ENCODE data around the gene PROK1. TPM values are rescaled to one million over a fixed set of nuclear protein-coding genes. Genes with fewer than 3 reads are reported as not detected.

Gene PROK1
- total RNA-seq, 1 donor from 2014 or later, result not detected

- peaks cover 7% of the 10 kb centered on the region for H3K4me1 ChIP-seq (ENCODE audit: insufficient read depth, low read length)
- H4K20me1 ChIP-seq (ENCODE audit: insufficient read depth, low read length), result no peaks in the 10 kb centered on the region
- Mint-ChIP-seq H3K4me1 (ENCODE audit: low read depth, unreplicated experiment) (peaks cover 12% of the 10 kb centered on the region), H3K27me3 (ENCODE audit: low read depth, unreplicated experiment) (peaks cover 30% of the 10 kb centered on the region), H3K36me3 (ENCODE audit: low read depth, unreplicated experiment) (no peaks in the 10 kb centered on the region), H3K27ac (ENCODE audit: unreplicated experiment) (no peak overlapping the region), H3K4me3 (ENCODE audit: unreplicated experiment) (no peak overlapping the region), H3K9me3 (ENCODE audit: unreplicated experiment) (no peaks in the 10 kb centered on the region)
- no peaks in the 10 kb centered on the region for H3K79me2 ChIP-seq (ENCODE audit: insufficient read depth, low read length)
- no peaks in the 10 kb centered on the region for H3K9me3 ChIP-seq (ENCODE audit: insufficient read depth, low read depth, low read length)
- H3K27me3 ChIP-seq (ENCODE audit: insufficient read depth, low read length), result peaks cover 3% of the 10 kb centered on the region
- TF ChIP-seq EZH2 (IDR thresholded peaks at IDR 0.05; ENCODE audit: insufficient read depth, low read length), result no peak
- TF ChIP-seq CTCF (IDR thresholded peaks at IDR 0.05; ENCODE audit: insufficient read depth, low read depth, low read length), result peak; percentile 98
- FAIRE-seq, result no peak
- DNase-seq (ENCODE audit: low read depth), result peak; percentile 39
- no peak overlapping the region for H3K9ac ChIP-seq (ENCODE audit: low read length)
- H3K36me3 ChIP-seq (ENCODE audit: insufficient read depth, low read length), result no peaks in the 10 kb centered on the region
- H3K4me2 ChIP-seq (ENCODE audit: low read length), result no peak overlapping the region
- H2AFZ ChIP-seq (ENCODE audit: low read depth, low read length), result no peak overlapping the region
- H3K4me3 ChIP-seq (ENCODE audit: insufficient read depth, low read depth, low read length), result no peak overlapping the region
- H3K27ac ChIP-seq (ENCODE audit: low read depth, low read length), result no peak overlapping the region
Observed at GRCh38 chr1:110460253-110461220, 9.6 kb downstream of the PROK1 start.

GRCh38 chr1:110462093-110462492, 11.1 kb downstream of the PROK1 start:
- Histone ChIP-seq H3K36me3 (ENCODE audit: insufficient read depth, low read length) (no peaks in the 10 kb centered on the region), H4K20me1 (ENCODE audit: insufficient read depth, low read length) (no peaks in the 10 kb centered on the region), H3K4me3 (ENCODE audit: insufficient read depth, low read depth, low read length) (no peak overlapping the region), H3K4me1 (ENCODE audit: insufficient read depth, low read length) (peaks cover 7% of the 10 kb centered on the region), H3K79me2 (ENCODE audit: insufficient read depth, low read length) (no peaks in the 10 kb centered on the region), H3K27me3 (ENCODE audit: insufficient read depth, low read length) (no peaks in the 10 kb centered on the region), H3K27ac (ENCODE audit: low read depth, low read length) (no peak overlapping the region), H3K4me2 (ENCODE audit: low read length) (no peak overlapping the region), H3K9ac (ENCODE audit: low read length) (no peak overlapping the region), H2AFZ (ENCODE audit: low read depth, low read length) (no peak overlapping the region), H3K9me3 (ENCODE audit: insufficient read depth, low read depth, low read length) (no peaks in the 10 kb centered on the region)
- Mint-ChIP-seq H3K4me1 (ENCODE audit: low read depth, unreplicated experiment) (peaks cover 12% of the 10 kb centered on the region), H3K27ac (ENCODE audit: unreplicated experiment) (no peak overlapping the region), H3K9me3 (ENCODE audit: unreplicated experiment) (no peaks in the 10 kb centered on the region), H3K27me3 (ENCODE audit: low read depth, unreplicated experiment) (peaks cover 19% of the 10 kb centered on the region), H3K36me3 (ENCODE audit: low read depth, unreplicated experiment) (no peaks in the 10 kb centered on the region), H3K4me3 (ENCODE audit: unreplicated experiment) (no peak overlapping the region)
- DNase-seq (ENCODE audit: low read depth), result no peak
- TF ChIP-seq EZH2 (IDR thresholded peaks at IDR 0.05; ENCODE audit: insufficient read depth, low read length), result no peak
- no peak for TF ChIP-seq CTCF (IDR thresholded peaks at IDR 0.05; ENCODE audit: insufficient read depth, low read depth, low read length)
- FAIRE-seq, result no peak

GRCh38 chr1:110462964-110463363, 12.0 kb downstream of the PROK1 start:
- Histone ChIP-seq H3K4me2 (ENCODE audit: low read length) (no peak overlapping the region), H3K9ac (ENCODE audit: low read length) (no peak overlapping the region)

More at GRCh38 chr1:110462964-110463363, 12.0 kb downstream of the PROK1 start:
- Mint-ChIP-seq H3K4me3 (ENCODE audit: unreplicated experiment) (no peak overlapping the region), H3K27ac (ENCODE audit: unreplicated experiment) (no peak overlapping the region), H3K4me1 (ENCODE audit: low read depth, unreplicated experiment) (peaks cover 12% of the 10 kb centered on the region), H3K36me3 (ENCODE audit: low read depth, unreplicated experiment) (no peaks in the 10 kb centered on the region), H3K27me3 (ENCODE audit: low read depth, unreplicated experiment) (peaks cover 12% of the 10 kb centered on the region), H3K9me3 (ENCODE audit: unreplicated experiment) (no peaks in the 10 kb centered on the region)
- Histone ChIP-seq H3K4me3 (ENCODE audit: insufficient read depth, low read depth, low read length) (no peak overlapping the region), H3K36me3 (ENCODE audit: insufficient read depth, low read length) (no peaks in the 10 kb centered on the region), H3K27ac (ENCODE audit: low read depth, low read length) (no peak overlapping the region), H4K20me1 (ENCODE audit: insufficient read depth, low read length) (no peaks in the 10 kb centered on the region), H2AFZ (ENCODE audit: low read depth, low read length) (no peak overlapping the region), H3K9me3 (ENCODE audit: insufficient read depth, low read depth, low read length) (no peaks in the 10 kb centered on the region), H3K79me2 (ENCODE audit: insufficient read depth, low read length) (no peaks in the 10 kb centered on the region), H3K4me1 (ENCODE audit: insufficient read depth, low read length) (peaks cover 7% of the 10 kb centered on the region), H3K27me3 (ENCODE audit: insufficient read depth, low read length) (no peaks in the 10 kb centered on the region)
- DNase-seq (ENCODE audit: low read depth) (no peak), FAIRE-seq (no peak)
- TF ChIP-seq CTCF (IDR thresholded peaks at IDR 0.05; ENCODE audit: insufficient read depth, low read depth, low read length) (peak; percentile 11), EZH2 (IDR thresholded peaks at IDR 0.05; ENCODE audit: insufficient read depth, low read length) (no peak)
